ENCODE results near the gene RAB3D. TPM values are rescaled to one million over a fixed set of nuclear protein-coding genes. Genes with fewer than 3 reads are reported as not detected.

Gene RAB3D
- total RNA-seq, 6 experiments from 2014 or later: 2.7 to 4.5 (median 4.0) TPM

DNA sequence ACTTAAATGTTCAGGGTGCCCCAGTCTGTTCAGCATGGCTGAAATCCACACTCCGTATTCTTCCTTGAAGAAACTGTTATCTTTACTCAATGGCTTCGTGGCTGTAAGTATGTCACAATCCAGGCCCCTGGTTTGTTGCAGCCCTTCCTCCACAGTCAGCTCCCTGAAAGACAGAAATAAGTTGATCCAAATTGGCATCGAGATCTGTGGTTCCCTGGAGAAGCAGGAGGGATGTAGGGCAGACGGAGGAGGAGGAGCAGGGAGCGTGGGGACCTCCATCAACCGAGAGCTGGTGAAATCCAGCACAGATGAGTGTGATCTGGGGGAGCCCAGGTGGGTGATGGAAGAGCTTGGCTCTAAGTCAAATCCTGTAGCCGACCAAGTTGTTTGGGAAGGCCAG is 43.2 kb downstream of the RAB3D start:
- DNase-seq: no peak
- Histone ChIP-seq H3K27ac (no peak overlapping the region), H3K27me3 (no peaks in the 10 kb centered on the region), H3K4me1 (peaks cover 0 to 5% (median 0%) of the 10 kb centered on the region in 4 donors), H3K4me3 (no peak overlapping the region), H3K36me3 (no peaks in the 10 kb centered on the region), H3K9me3 (no peaks in the 10 kb centered on the region)
- 32% methylated on average over 7 of the region's 7 CpGs for WGBS (ENCODE audit: insufficient coverage, low coverage, low lambda C conversion rate, missing lambda C conversion rate)
- no peak for TF ChIP-seq POLR2A (IDR thresholded peaks at IDR 0.05)
- TF ChIP-seq, protein P1, sequence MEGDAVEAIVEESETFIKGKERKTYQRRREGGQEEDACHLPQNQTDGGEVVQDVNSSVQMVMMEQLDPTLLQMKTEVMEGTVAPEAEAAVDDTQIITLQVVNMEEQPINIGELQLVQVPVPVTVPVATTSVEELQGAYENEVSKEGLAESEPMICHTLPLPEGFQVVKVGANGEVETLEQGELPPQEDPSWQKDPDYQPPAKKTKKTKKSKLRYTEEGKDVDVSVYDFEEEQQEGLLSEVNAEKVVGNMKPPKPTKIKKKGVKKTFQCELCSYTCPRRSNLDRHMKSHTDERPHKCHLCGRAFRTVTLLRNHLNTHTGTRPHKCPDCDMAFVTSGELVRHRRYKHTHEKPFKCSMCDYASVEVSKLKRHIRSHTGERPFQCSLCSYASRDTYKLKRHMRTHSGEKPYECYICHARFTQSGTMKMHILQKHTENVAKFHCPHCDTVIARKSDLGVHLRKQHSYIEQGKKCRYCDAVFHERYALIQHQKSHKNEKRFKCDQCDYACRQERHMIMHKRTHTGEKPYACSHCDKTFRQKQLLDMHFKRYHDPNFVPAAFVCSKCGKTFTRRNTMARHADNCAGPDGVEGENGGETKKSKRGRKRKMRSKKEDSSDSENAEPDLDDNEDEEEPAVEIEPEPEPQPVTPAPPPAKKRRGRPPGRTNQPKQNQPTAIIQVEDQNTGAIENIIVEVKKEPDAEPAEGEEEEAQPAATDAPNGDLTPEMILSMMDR (IDR thresholded peaks at IDR 0.05): no peak
- intact Hi-C loops (cut with DNase I): loop anchor here (10.0 kb wide), 2 partner anchors 149 to 279 kb away; partner anchors contain the start of gene ACP5 (in 1 of the 2)
- ATAC-seq: no peak

GRCh38 chr19:11295665-11296245 is 43.7 kb downstream of the RAB3D start, which contains the start of gene TSPAN16:
Gene TSPAN16 (plus strand): TSS chr19:11296160. CDS start chr19:11296298, 138 bp downstream.
- H3K36me3 ChIP-seq: no peaks in the 10 kb centered on the region
- H3K27ac ChIP-seq: no peak within 1 kb of the TSS
- no peak within 1 kb of the TSS for H3K4me3 ChIP-seq
- H3K4me1 ChIP-seq: peaks cover 0 to 5% (median 0%) of the 10 kb centered on the region in 4 donors
- no peaks in the 10 kb centered on the region for H3K27me3 ChIP-seq
- DNase-seq (peak in 1 of 3 donors; percentile 24), ATAC-seq (no peak)
- TF ChIP-seq, protein P1 (IDR thresholded peaks at IDR 0.05): no peak
- TF ChIP-seq POLR2A (IDR thresholded peaks at IDR 0.05): no peak
- WGBS (ENCODE audit: insufficient coverage, low coverage, low lambda C conversion rate, missing lambda C conversion rate): 69% methylated on average over 8 of the region's 8 CpGs
- intact Hi-C loops (cut with DNase I): loop anchor here (10.0 kb wide), 2 partner anchors 149 to 279 kb away; partner anchors contain the start of gene ACP5 (in 1 of the 2)
- H3K9me3 ChIP-seq: no peaks in the 10 kb centered on the region

DNA sequence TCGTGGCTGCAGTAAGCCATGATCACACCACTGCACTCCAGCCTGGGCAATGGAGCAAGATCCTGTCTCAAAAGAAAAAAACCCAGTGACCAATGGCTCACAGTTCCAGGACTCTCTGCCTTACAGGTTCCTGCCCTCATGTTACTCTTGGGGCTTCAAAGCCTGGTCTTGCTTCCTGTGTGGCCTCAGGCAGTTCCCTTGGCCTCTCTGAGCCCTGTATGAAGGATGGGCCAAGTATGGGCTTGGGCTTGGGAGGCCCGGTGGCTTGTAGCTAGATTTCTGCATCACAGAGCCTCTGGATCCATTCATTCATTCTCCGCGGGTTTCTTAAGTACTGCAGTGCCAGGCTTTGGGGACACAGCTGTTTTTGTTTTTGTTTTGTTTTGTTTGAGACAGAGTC is 44.3 kb downstream of the RAB3D start:
- DNase-seq (no peak), ATAC-seq (no peak)
- H3K4me3 ChIP-seq: no peak overlapping the region
- intact Hi-C loops (cut with DNase I): loop anchor here (10.0 kb wide), 2 partner anchors 150 to 280 kb away; partner anchors contain the start of gene ACP5 (in 1 of the 2)
- no peaks in the 10 kb centered on the region for H3K36me3 ChIP-seq
- H3K27me3 ChIP-seq: no peaks in the 10 kb centered on the region
- H3K4me1 ChIP-seq: peaks cover 0 to 5% (median 0%) of the 10 kb centered on the region in 4 donors
- 87% methylated on average over 3 of the region's 4 CpGs for WGBS (ENCODE audit: insufficient coverage, low coverage, low lambda C conversion rate, missing lambda C conversion rate)
- no peaks in the 10 kb centered on the region for H3K9me3 ChIP-seq
- H3K27ac ChIP-seq: no peak overlapping the region
- no peak for TF ChIP-seq POLR2A (IDR thresholded peaks at IDR 0.05)
- TF ChIP-seq, protein P1 (IDR thresholded peaks at IDR 0.05): no peak

- Histone ChIP-seq H3K4me1 (peaks cover 0 to 5% (median 0%) of the 10 kb centered on the region in 4 donors), H3K27ac (no peak overlapping the region), H3K36me3 (no peaks in the 10 kb centered on the region), H3K27me3 (no peaks in the 10 kb centered on the region), H3K9me3 (no peaks in the 10 kb centered on the region), H3K4me3 (no peak overlapping the region)
- intact Hi-C loops (cut with DNase I): loop anchor here (10.0 kb wide), 2 partner anchors 151 to 281 kb away; partner anchors contain the start of gene ACP5 (in 1 of the 2)
- TF ChIP-seq, protein P1 (IDR thresholded peaks at IDR 0.05): peak; percentile 96 to 99 (median 98)
- no peak for TF ChIP-seq POLR2A (IDR thresholded peaks at IDR 0.05)
- 10% methylated on average over 17 of the region's 41 CpGs for WGBS (ENCODE audit: insufficient coverage, low coverage, low lambda C conversion rate, missing lambda C conversion rate)
- DNase-seq (peak; percentile 94 to 95 (median 94)), ATAC-seq (peak; percentile 99 to 100 (median 99))
Observed at GRCh38 chr19:11293433-11294389, 45.7 kb downstream of the RAB3D start.

All from right lobe of liver (tissue), 6 donors.